Activated CD4-positive, alpha-beta memory T cell treated with anti-CD3 and anti-CD28 coated beads, Interleukin-2, amount 10 ng/mL, durations not matched to agents 7 days and 5 days (primary cell): ENCODE measurements around the gene TMEM52. TPM values are rescaled to one million over a fixed set of nuclear protein-coding genes. Genes with fewer than 3 reads are reported as not detected.

Experiments used
- CTCF ChIA-PET: fragments of 350-600 bp; sonication (Branson Sonifier 250); formaldehyde crosslinking; loops from one replicate; lab custom pipeline; 2021; ENCODE audit warnings: antibody characterized with exemption, inconsistent platforms; lab: Charles Lee
- POLR2A ChIA-PET: fragments of 350-600 bp; sonication (Branson Sonifier 250); formaldehyde crosslinking; loops from one replicate; lab custom pipeline; 2021; ENCODE audit warnings: antibody characterized with exemption; lab: Charles Lee
- DNase-seq: peaks from one replicate; pipeline ENCODE4 v3.0.0-alpha.2; 2020
- H3K27ac Mint-ChIP-seq: one replicate; pipeline ENCODE4 v1.8.0; 2021; ENCODE audit warnings: mild to moderate bottlenecking, mixed read lengths
- H3K27me3 Mint-ChIP-seq: one replicate; pipeline ENCODE4 v1.8.0; 2021; ENCODE audit warnings: mixed read lengths
- H3K36me3 Mint-ChIP-seq: one replicate; pipeline ENCODE4 v1.8.0; 2021; ENCODE audit warnings: low read depth, mixed read lengths
- H3K4me1 Mint-ChIP-seq: one replicate; pipeline ENCODE4 v1.8.0; 2021; ENCODE audit warnings: mixed read lengths
- H3K4me3 Mint-ChIP-seq: one replicate; pipeline ENCODE4 v1.8.0; 2021; ENCODE audit warnings: mild to moderate bottlenecking, mixed read lengths
- H3K9me3 Mint-ChIP-seq: one replicate; pipeline ENCODE4 v1.8.0; 2021; ENCODE audit warnings: mixed read lengths
- total RNA-seq, 2 experiments: library from RNA; stranded (reverse); gene quantifications; one replicate each; pipeline ENCODE4 v1.2.3, GENCODE V29; 2021

The TMEM52 gene
- not detected for total RNA-seq

- Mint-ChIP-seq H3K4me3 (peak within 1 kb of the TSS; percentile 63), H3K27ac (no peak within 1 kb of the TSS), H3K9me3 (no peaks in the 10 kb centered on the region), H3K27me3 (peaks cover under 1% of the 10 kb centered on the region), H3K4me1 (peaks cover 4% of the 10 kb centered on the region), H3K36me3 (no peaks in the 10 kb centered on the region)
- DNase-seq: no peak
- ChIA-PET POLR2A (interaction anchor here (1.6 kb wide), 1 partner anchor 10 kb away, joined by 7 read pairs; no protein-coding TSS in a partner anchor), CTCF (interaction anchor here (0.6 to 1.0 kb wide), 2 partner anchors 10 to 126 kb away, joined by 4 to 7 read pairs; no protein-coding TSS in a partner anchor)
Measured at GRCh38 chr1:1918901-1919303, at the start of gene TMEM52. TMEM52 (minus strand) TSS chr1:1919279; CDS start chr1:1919265, 14 bp downstream.

- POLR2A ChIA-PET: no interaction called here
- peaks cover 10% of the 10 kb centered on the region for H3K9me3 Mint-ChIP-seq
- no peak for DNase-seq
- H3K36me3 Mint-ChIP-seq: no peaks in the 10 kb centered on the region
- CTCF ChIA-PET: no interaction called here
- H3K27me3 Mint-ChIP-seq: no peaks in the 10 kb centered on the region
- no peak overlapping the region for H3K27ac Mint-ChIP-seq
- H3K4me1 Mint-ChIP-seq: no peaks in the 10 kb centered on the region
- no peak overlapping the region for H3K4me3 Mint-ChIP-seq
Measured at GRCh38 chr1:1967879-1968278, 48.8 kb upstream of the TMEM52 start.

DNA sequence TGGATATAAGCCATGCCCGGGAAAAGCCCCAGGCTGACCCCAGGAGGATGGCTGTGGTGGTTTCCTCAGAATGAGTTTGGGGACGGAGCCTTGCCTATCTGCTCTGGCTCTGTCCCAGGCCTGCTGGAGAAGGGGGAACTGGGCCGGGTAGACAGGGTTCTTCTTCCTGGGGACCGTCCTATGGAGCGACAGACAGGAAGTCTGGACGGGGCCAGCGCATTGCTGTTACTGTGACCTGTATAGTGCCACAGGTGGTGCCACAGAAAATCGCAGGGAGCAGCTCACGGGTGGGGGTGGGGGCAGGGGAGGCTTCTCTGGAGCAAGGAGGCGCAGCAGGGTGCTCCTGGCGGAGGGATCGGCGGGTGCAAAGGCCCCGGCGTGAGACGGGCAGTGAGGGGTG, 48.1 kb upstream of the TMEM52 start:
- Mint-ChIP-seq H3K27ac (no peak overlapping the region), H3K9me3 (peaks cover 10% of the 10 kb centered on the region), H3K27me3 (no peaks in the 10 kb centered on the region), H3K36me3 (no peaks in the 10 kb centered on the region), H3K4me3 (no peak overlapping the region), H3K4me1 (no peaks in the 10 kb centered on the region)
- DNase-seq: no peak
- ChIA-PET CTCF (no interaction called here), POLR2A (no interaction called here)

GRCh38 chr1:1966071-1966740, 47.1 kb upstream of the TMEM52 start:
- ChIA-PET CTCF (no interaction called here), POLR2A (no interaction called here)
- no peak overlapping the region for H3K4me3 Mint-ChIP-seq
- no peaks in the 10 kb centered on the region for H3K36me3 Mint-ChIP-seq
- no peak for DNase-seq
- no peaks in the 10 kb centered on the region for H3K4me1 Mint-ChIP-seq
- H3K27me3 Mint-ChIP-seq: peaks cover 3% of the 10 kb centered on the region
- H3K9me3 Mint-ChIP-seq: peaks cover 6% of the 10 kb centered on the region
- no peak overlapping the region for H3K27ac Mint-ChIP-seq

DNA sequence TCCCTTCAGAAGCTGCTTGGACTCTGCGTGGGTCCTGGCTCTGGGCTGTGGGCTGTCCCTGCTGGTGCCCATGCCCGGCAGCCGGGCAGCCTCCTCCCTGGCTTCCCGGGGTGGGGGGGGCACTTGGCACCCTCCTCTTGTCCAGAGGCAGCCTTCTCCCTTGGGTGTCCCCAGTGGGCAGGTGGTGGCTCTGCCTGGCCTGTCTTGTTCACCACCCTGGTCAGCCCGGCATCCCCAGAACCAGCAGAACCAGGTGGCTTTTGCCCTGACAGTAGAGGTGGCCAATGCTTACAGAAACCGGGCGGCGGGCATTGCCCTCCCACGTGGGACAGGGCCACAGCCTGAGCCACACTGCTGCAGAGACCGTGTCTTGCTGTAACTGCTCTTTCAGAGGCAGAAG, 46.5 kb upstream of the TMEM52 start:
- POLR2A ChIA-PET: no interaction called here
- DNase-seq: no peak
- Mint-ChIP-seq H3K27ac (no peak overlapping the region), H3K9me3 (no peaks in the 10 kb centered on the region), H3K4me1 (no peaks in the 10 kb centered on the region), H3K36me3 (no peaks in the 10 kb centered on the region), H3K27me3 (peaks cover 7% of the 10 kb centered on the region), H3K4me3 (no peak overlapping the region)
- CTCF ChIA-PET: no interaction called here

DNA sequence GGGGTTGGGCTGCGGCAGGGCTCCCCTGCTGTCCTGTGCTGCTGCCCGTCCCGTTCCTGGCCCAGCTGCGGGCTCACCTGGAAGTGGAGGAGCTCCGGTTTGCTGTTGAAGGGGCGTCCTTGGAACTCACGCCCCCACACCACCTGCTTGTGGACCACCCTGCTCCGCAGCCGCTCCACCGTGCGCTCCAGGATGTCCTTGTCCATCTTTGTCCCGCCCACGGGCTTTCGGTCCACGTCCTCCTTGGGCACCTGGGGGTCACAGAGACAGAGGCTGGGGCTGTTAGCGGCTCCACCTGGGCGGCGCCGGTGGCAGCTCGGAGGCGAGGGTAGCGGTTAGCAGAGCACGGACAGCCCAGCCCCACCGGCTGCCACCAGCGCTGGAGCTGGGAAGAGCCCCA, 45.7 kb upstream of the TMEM52 start:
- POLR2A ChIA-PET: no interaction called here
- H3K27ac Mint-ChIP-seq: no peak overlapping the region
- H3K27me3 Mint-ChIP-seq: peaks cover 10% of the 10 kb centered on the region
- CTCF ChIA-PET: no interaction called here
- H3K4me1 Mint-ChIP-seq: no peaks in the 10 kb centered on the region
- H3K4me3 Mint-ChIP-seq: no peak overlapping the region
- no peaks in the 10 kb centered on the region for H3K9me3 Mint-ChIP-seq
- DNase-seq: no peak
- no peaks in the 10 kb centered on the region for H3K36me3 Mint-ChIP-seq

DNA sequence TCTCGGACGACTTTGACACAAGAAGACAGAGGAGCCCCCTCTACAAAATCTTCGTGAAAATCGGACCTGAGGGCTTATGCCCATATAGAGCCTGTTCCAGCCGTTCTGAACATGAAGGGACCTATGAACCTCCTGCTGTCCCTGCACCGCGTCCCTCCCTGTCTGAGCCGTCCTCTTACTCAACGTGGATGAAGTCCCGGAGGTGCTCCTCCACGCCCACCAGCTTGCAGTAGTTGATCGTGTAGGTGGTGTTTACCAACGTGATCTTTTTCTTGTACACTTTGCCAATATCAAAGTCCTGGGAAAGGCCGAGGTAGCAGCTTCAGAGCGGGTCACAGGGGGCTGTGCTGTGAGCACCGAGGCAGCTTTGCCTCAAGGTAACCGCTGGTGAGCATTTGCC, 44.5 kb upstream of the TMEM52 start:
- no peaks in the 10 kb centered on the region for H3K9me3 Mint-ChIP-seq
- H3K4me3 Mint-ChIP-seq: no peak overlapping the region
- no peaks in the 10 kb centered on the region for H3K4me1 Mint-ChIP-seq
- no peaks in the 10 kb centered on the region for H3K36me3 Mint-ChIP-seq
- ChIA-PET CTCF (no interaction called here), POLR2A (no interaction called here)
- H3K27ac Mint-ChIP-seq: no peak overlapping the region
- peaks cover 10% of the 10 kb centered on the region for H3K27me3 Mint-ChIP-seq
- DNase-seq: no peak

- POLR2A ChIA-PET: no interaction called here
- H3K36me3 Mint-ChIP-seq: no peaks in the 10 kb centered on the region
- H3K9me3 Mint-ChIP-seq: no peaks in the 10 kb centered on the region
- H3K4me1 Mint-ChIP-seq: no peaks in the 10 kb centered on the region
- no peak overlapping the region for H3K4me3 Mint-ChIP-seq
- DNase-seq: no peak
- peaks cover 10% of the 10 kb centered on the region for H3K27me3 Mint-ChIP-seq
- CTCF ChIA-PET: interaction anchor here (4.5 kb wide), 1 partner anchor 81 kb away, joined by 28 read pairs; no protein-coding TSS in a partner anchor
- no peak overlapping the region for H3K27ac Mint-ChIP-seq
Measured at GRCh38 chr1:1962752-1963151, 43.7 kb upstream of the TMEM52 start.

DNA sequence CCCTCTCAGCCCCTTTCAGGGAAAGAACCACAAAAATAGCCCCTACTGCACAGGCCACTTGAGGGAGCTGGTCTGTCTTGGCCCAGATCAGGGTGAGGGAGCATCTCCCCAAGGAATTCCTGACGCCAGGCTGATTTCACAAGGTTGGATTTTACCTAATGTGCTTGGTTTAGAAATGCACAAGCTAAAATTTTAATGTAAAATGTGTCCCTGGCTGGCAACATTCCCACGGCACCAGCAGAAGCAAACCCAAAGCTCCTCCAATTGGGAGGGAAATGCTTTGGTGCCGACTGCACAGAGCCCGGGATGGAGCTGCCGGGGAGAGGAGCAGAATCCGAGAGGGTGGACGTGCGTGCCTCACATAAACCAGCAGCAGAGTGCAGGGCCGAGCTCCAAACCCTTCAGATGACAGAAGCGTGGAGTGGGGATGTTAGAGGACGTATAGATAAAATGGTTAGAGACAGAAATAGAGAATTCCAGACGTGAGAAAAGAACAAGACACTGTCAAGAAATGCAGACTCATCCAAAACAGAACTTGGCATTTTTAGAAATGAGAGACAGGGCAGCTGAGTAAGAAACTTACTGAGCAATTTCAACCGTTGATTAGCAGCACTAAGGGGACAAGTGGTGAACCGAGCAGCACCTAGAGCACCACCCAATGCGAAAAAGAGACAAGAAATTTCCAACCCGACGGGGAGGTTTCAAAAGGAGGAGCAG, 41.6 kb upstream of the TMEM52 start:
- Mint-ChIP-seq H3K4me1 (no peaks in the 10 kb centered on the region), H3K27ac (no peak overlapping the region), H3K4me3 (no peak overlapping the region), H3K27me3 (peaks cover 10% of the 10 kb centered on the region), H3K36me3 (no peaks in the 10 kb centered on the region), H3K9me3 (no peaks in the 10 kb centered on the region)
- POLR2A ChIA-PET: no interaction called here
- DNase-seq: no peak
- CTCF ChIA-PET: interaction anchor here (0.8 to 4.5 kb wide), 4 partner anchors 36 to 179 kb away, joined by 3 to 28 read pairs (median 6); no protein-coding TSS in a partner anchor

GRCh38 chr1:1959840-1960479, 40.9 kb upstream of the TMEM52 start:
- Mint-ChIP-seq H3K27me3 (peaks cover 10% of the 10 kb centered on the region), H3K9me3 (no peaks in the 10 kb centered on the region), H3K36me3 (no peaks in the 10 kb centered on the region), H3K27ac (no peak overlapping the region), H3K4me1 (peaks cover under 1% of the 10 kb centered on the region), H3K4me3 (no peak overlapping the region)
- peak; percentile 73 for DNase-seq
- ChIA-PET POLR2A (no interaction called here), CTCF (interaction anchor here (0.8 to 4.5 kb wide), 3 partner anchors 36 to 179 kb away, joined by 3 to 28 read pairs (median 7); no protein-coding TSS in a partner anchor)

GRCh38 chr1:1959459-1959839, 40.4 kb upstream of the TMEM52 start:
- no peaks in the 10 kb centered on the region for H3K9me3 Mint-ChIP-seq
- H3K4me1 Mint-ChIP-seq: peaks cover 3% of the 10 kb centered on the region
- peaks cover 10% of the 10 kb centered on the region for H3K27me3 Mint-ChIP-seq
- no peaks in the 10 kb centered on the region for H3K36me3 Mint-ChIP-seq
- POLR2A ChIA-PET: no interaction called here
- H3K4me3 Mint-ChIP-seq: no peak overlapping the region
- H3K27ac Mint-ChIP-seq: no peak overlapping the region
- CTCF ChIA-PET: interaction anchor here (4.5 kb wide), 1 partner anchor 85 kb away, joined by 28 read pairs; no protein-coding TSS in a partner anchor
- DNase-seq: no peak

GRCh38 chr1:1958071-1958541, 39.0 kb upstream of the TMEM52 start:
- H3K27ac Mint-ChIP-seq: no peak overlapping the region
- CTCF ChIA-PET: no interaction called here
- no peaks in the 10 kb centered on the region for H3K9me3 Mint-ChIP-seq
- no peaks in the 10 kb centered on the region for H3K36me3 Mint-ChIP-seq
- POLR2A ChIA-PET: no interaction called here
- peaks cover 3% of the 10 kb centered on the region for H3K4me1 Mint-ChIP-seq
- H3K27me3 Mint-ChIP-seq: peaks cover 10% of the 10 kb centered on the region
- H3K4me3 Mint-ChIP-seq: no peak overlapping the region
- DNase-seq: no peak

GRCh38 chr1:1957533-1957961, 38.5 kb upstream of the TMEM52 start:
- ChIA-PET CTCF (no interaction called here), POLR2A (no interaction called here)
- DNase-seq: no peak
- Mint-ChIP-seq H3K27me3 (peaks cover 10% of the 10 kb centered on the region), H3K9me3 (no peaks in the 10 kb centered on the region), H3K27ac (no peak overlapping the region), H3K4me3 (no peak overlapping the region), H3K36me3 (no peaks in the 10 kb centered on the region), H3K4me1 (peaks cover 3% of the 10 kb centered on the region)
